ENCODE results near the gene COPRS.
"Not testable (repeated sequence)": the region's sequence is repeated elsewhere in the genome, so short reads cannot be mapped to it uniquely, and the experiment has no call there.

Gene COPRS

GRCh38 chr17:31843070-31843745 lies 15.8 kb downstream of the COPRS start:
- DNase-seq (ENCODE audit: low spot score), result no peak

- DNase-seq (ENCODE audit: low spot score), result peak; percentile 57
Observed at GRCh38 chr17:31842195-31843069, 16.6 kb downstream of the COPRS start.

- DNase-seq (ENCODE audit: low spot score), result no peak
Observed at GRCh38 chr17:31841850-31842194, 17.2 kb downstream of the COPRS start.

GRCh38 chr17:31838636-31839225 lies 20.3 kb downstream of the COPRS start:
- DNase-seq (ENCODE audit: low spot score), result no peak

- no peak for DNase-seq (ENCODE audit: low spot score)
Observed at GRCh38 chr17:31835984-31836383, 23.1 kb downstream of the COPRS start.

- no peak for DNase-seq (ENCODE audit: low spot score)
Observed at GRCh38 chr17:31834448-31834847, 24.6 kb downstream of the COPRS start.

GRCh38 chr17:31832746-31833145 lies 26.3 kb downstream of the COPRS start:
- DNase-seq (ENCODE audit: low spot score), result no peak

GRCh38 chr17:31830971-31831858 lies 27.8 kb downstream of the COPRS start:
- no peak for DNase-seq (ENCODE audit: low spot score)

- DNase-seq (ENCODE audit: low spot score), result no peak
Observed at GRCh38 chr17:31829649-31830048, 29.4 kb downstream of the COPRS start.

GRCh38 chr17:31828955-31829354 lies 30.1 kb downstream of the COPRS start:
- DNase-seq (ENCODE audit: low spot score), result not testable (repeated sequence)

GRCh38 chr17:31825961-31826691 lies 32.9 kb downstream of the COPRS start:
- no peak for DNase-seq (ENCODE audit: low spot score)

- no peak for DNase-seq (ENCODE audit: low spot score)
Observed at GRCh38 chr17:31824766-31825360, 34.2 kb downstream of the COPRS start.

GRCh38 chr17:31823014-31823413 lies 36.0 kb downstream of the COPRS start:
- no peak for DNase-seq (ENCODE audit: low spot score)

- DNase-seq (ENCODE audit: low spot score), result no peak
Observed at GRCh38 chr17:31820691-31821435, 38.2 kb downstream of the COPRS start.

GRCh38 chr17:31819578-31819977 lies 39.5 kb downstream of the COPRS start:
- DNase-seq (ENCODE audit: low spot score), result no peak

- DNase-seq (ENCODE audit: low spot score), result not testable (repeated sequence)
Observed at GRCh38 chr17:31818863-31819262, 40.2 kb downstream of the COPRS start.

GRCh38 chr17:31815212-31815730 lies 43.8 kb downstream of the COPRS start:
- no peak for DNase-seq (ENCODE audit: low spot score)

- DNase-seq (ENCODE audit: low spot score), result no peak
Observed at GRCh38 chr17:31811101-31811500, 47.9 kb downstream of the COPRS start.

- not testable (repeated sequence) for DNase-seq (ENCODE audit: low spot score)
Observed at GRCh38 chr17:31809876-31810275, 49.2 kb downstream of the COPRS start.

GRCh38 chr17:31808521-31809050 lies 50.5 kb downstream of the COPRS start:
- no peak for DNase-seq (ENCODE audit: low spot score)

All from HuH-7.5 (cell line).